PC-3 (cell line): ENCODE results near the gene SCAP.

Experiments used
- EZH2 ChIP-seq: fragments of 300-600 bp; sonication (generic); IDR thresholded peaks from one replicate; pipeline ENCODE4 v1.6.1; 2017; ENCODE audit warnings: antibody characterized with exemption, mild to moderate bottlenecking, low read length; ENCODE audit not compliant: unreplicated experiment
- TF ChIP-seq, protein P1 (sequence below): fragments of 300-600 bp; sonication (generic); conservative IDR thresholded peaks from 2 replicates; pipeline ENCODE4 v1.5.1; 2017; ENCODE audit warnings: antibody characterized with exemption, low read depth, mild to moderate bottlenecking, low read length

DNA sequence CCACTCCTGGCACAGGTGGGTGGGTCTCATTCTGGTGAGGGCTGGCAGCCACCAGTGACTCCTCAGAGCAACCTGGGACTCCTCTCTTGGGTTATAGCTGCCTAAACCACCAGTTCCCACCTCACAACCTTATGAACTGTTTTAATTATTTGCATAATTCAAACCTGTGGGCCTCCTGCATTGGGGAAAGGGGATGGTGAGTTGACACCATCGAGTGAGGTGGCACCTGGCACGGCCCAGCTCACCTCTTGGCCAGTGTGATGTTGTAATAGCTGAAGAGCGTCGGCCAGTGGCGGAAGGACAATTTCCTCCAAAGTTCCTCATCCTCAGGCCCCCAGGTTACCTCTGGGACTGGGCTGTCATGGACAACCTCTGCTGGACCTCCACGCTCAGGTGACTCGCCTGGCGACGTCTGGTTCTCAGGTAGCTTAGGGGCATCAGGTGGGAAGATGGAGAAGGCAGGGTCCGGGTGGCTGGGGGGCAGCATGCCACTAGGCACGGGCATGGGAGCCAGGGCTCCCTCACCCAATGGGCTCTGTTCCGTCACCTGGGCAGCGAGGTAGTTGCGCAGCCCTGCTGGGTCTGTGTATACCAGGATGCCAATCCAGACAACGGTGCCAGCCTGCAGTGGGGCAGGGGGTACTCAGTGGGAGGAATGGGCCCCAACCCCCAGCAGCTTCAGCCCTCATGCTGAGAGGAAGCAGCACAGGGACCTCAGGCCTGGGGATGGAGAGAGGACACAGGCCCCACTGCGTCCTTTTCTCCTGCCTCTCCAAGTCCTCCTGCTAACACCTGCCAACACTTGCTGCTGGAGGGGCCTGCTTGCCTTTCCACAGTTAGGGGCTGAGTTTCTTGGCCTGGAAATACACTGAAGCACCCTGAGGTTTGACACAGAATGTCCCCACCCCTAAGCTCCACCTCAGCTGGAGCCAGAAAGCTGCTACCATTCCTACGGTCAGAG is 56.4 kb downstream of the SCAP start:
- TF ChIP-seq, protein P1, sequence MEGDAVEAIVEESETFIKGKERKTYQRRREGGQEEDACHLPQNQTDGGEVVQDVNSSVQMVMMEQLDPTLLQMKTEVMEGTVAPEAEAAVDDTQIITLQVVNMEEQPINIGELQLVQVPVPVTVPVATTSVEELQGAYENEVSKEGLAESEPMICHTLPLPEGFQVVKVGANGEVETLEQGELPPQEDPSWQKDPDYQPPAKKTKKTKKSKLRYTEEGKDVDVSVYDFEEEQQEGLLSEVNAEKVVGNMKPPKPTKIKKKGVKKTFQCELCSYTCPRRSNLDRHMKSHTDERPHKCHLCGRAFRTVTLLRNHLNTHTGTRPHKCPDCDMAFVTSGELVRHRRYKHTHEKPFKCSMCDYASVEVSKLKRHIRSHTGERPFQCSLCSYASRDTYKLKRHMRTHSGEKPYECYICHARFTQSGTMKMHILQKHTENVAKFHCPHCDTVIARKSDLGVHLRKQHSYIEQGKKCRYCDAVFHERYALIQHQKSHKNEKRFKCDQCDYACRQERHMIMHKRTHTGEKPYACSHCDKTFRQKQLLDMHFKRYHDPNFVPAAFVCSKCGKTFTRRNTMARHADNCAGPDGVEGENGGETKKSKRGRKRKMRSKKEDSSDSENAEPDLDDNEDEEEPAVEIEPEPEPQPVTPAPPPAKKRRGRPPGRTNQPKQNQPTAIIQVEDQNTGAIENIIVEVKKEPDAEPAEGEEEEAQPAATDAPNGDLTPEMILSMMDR, result no peak
- no peak for TF ChIP-seq EZH2
